ENCODE results near the gene LAYN.

GRCh38 chr11:111573821-111574249, 33.3 kb downstream of the LAYN start:
- TF ChIP-seq CTCF (conservative IDR thresholded peaks at IDR 0.05; ENCODE audit: low read depth, low read length) (no peak), POLR2A (IDR thresholded peaks at IDR 0.05; ENCODE audit: low read depth, low read length) (no peak), ELK1 (IDR thresholded peaks at IDR 0.05; ENCODE audit: borderline replicate concordance, low read depth, low read length) (no peak), CEBPB (IDR thresholded peaks at IDR 0.05; ENCODE audit: low read depth, low read length) (no peak), USF2 (IDR thresholded peaks at IDR 0.05; ENCODE audit: low read depth, low read length) (no peak), SMC3 (IDR thresholded peaks at IDR 0.05; ENCODE audit: low read depth, low read length) (no peak), RFX5 (IDR thresholded peaks at IDR 0.05; ENCODE audit: low read depth, low read length) (no peak), MAZ (IDR thresholded peaks at IDR 0.05; ENCODE audit: borderline replicate concordance, low read depth, low read length) (no peak), BHLHE40 (IDR thresholded peaks at IDR 0.05; ENCODE audit: low read depth, low read length) (no peak), FOS (IDR thresholded peaks at IDR 0.05; ENCODE audit: low read depth, low read length) (no peak), RCOR1 (IDR thresholded peaks at IDR 0.05; ENCODE audit: insufficient replicate concordance, low read length) (no peak), CHD1 (IDR thresholded peaks at IDR 0.05; ENCODE audit: low read depth, low read length) (no peak), RAD21 (IDR thresholded peaks at IDR 0.05; ENCODE audit: low read length) (no peak), MXI1 (IDR thresholded peaks at IDR 0.05; ENCODE audit: borderline replicate concordance, low read depth, low read length) (no peak)

Measured in IMR-90 (cell line).